CD4-positive, CD25-positive, alpha-beta regulatory T cell (primary cell): ENCODE results near the gene ARID1B. TPM values are rescaled to one million over a fixed set of nuclear protein-coding genes. Genes with fewer than 3 reads are reported as not detected.

ENCODE experiments used
- ATAC-seq, 2 donors: fragments of 150-1000 bp; cut with Tn5 transposase; one replicate each; pipeline ENCODE4 v1.10.0; 2021; ENCODE audit warnings: low read depth in 2 of 2, moderate number of reproducible peaks in 2 of 2, moderate library complexity in 1 of 2
- DNase-seq, 3 donors: peaks; one replicate each; pipeline versions ENCODE4 v3.0.0 to v3.0.0-alpha.2; 2012 to 2022; ENCODE audit warnings: mixed read lengths in 1 of 3
- H3K27ac ChIP-seq: one replicate; pipeline ENCODE4 v1.7.0; 2013; ENCODE audit warnings: mild to moderate bottlenecking, low read length; ENCODE audit not compliant: insufficient read depth, poor library complexity, severe bottlenecking
- H3K27me3 ChIP-seq: one replicate; pipeline ENCODE4 v1.7.0; 2013; ENCODE audit warnings: low read length; ENCODE audit not compliant: control insufficient read depth, insufficient read depth
- H3K36me3 ChIP-seq: one replicate; pipeline ENCODE4 v1.7.0; 2013; ENCODE audit warnings: mild to moderate bottlenecking, low read length, moderate library complexity; ENCODE audit not compliant: control insufficient read depth, insufficient read depth
- H3K4me1 ChIP-seq: 2 replicates; pipeline ENCODE4 v1.7.0; 2013; ENCODE audit warnings: mild to moderate bottlenecking, low read length; ENCODE audit not compliant: insufficient read depth, control insufficient read depth, poor library complexity, severe bottlenecking
- H3K4me3 ChIP-seq: one replicate; pipeline ENCODE4 v1.7.0; 2013; ENCODE audit warnings: low read depth, mild to moderate bottlenecking, low read length, moderate library complexity
- H3K9me3 ChIP-seq, 2 experiments: 1 replicate in 1 of 2; 2 replicates in 1 of 2; pipeline ENCODE4 v1.7.0; 2013; ENCODE audit warnings: low read length in 2 of 2, mild to moderate bottlenecking in 1 of 2, moderate library complexity in 1 of 2; ENCODE audit not compliant: control insufficient read depth in 2 of 2
- H3K27ac Mint-ChIP-seq, 3 donors: one replicate each; pipeline ENCODE4 v1.8.0; 2020 to 2022; ENCODE audit warnings: mild to moderate bottlenecking in 3 of 3, mixed read lengths in 3 of 3, moderate library complexity in 2 of 3
- H3K27me3 Mint-ChIP-seq: one replicate; pipeline ENCODE4 v1.8.0; 2022; ENCODE audit warnings: mild to moderate bottlenecking, mixed read lengths
- H3K36me3 Mint-ChIP-seq: one replicate; pipeline ENCODE4 v1.8.0; 2020; ENCODE audit warnings: mixed read lengths
- H3K4me1 Mint-ChIP-seq, 4 donors: one replicate each; pipeline ENCODE4 v1.8.0; 2020 to 2022; ENCODE audit warnings: mixed read lengths in 4 of 4, mild to moderate bottlenecking in 1 of 4
- H3K4me3 Mint-ChIP-seq, 4 donors: one replicate each; pipeline ENCODE4 v1.8.0; 2020 to 2022; ENCODE audit warnings: mild to moderate bottlenecking in 4 of 4, mixed read lengths in 4 of 4, moderate library complexity in 3 of 4
- H3K9me3 Mint-ChIP-seq, 7 donors: one replicate each; pipeline ENCODE4 v1.8.0; 2020 to 2022; ENCODE audit warnings: mixed read lengths in 7 of 7, mild to moderate bottlenecking in 3 of 7, moderate library complexity in 2 of 7
- polyA plus RNA-seq, 4 donors: library from polyadenylated mRNA; unstranded; fragments of 300-500 nt; fragmentation: Illumina TruSeq; gene quantifications; one replicate each; pipeline ENCODE4 v1.2.3, GENCODE V29; 2021
- total RNA-seq: library from RNA; stranded (reverse); gene quantifications from one replicate; pipeline ENCODE4 v1.2.3, GENCODE V29; 2022

Gene ARID1B
- total and polyA plus RNA-seq, 5 donors from 2014 or later: 9.8 to 186 (median 12.4) TPM

DNA sequence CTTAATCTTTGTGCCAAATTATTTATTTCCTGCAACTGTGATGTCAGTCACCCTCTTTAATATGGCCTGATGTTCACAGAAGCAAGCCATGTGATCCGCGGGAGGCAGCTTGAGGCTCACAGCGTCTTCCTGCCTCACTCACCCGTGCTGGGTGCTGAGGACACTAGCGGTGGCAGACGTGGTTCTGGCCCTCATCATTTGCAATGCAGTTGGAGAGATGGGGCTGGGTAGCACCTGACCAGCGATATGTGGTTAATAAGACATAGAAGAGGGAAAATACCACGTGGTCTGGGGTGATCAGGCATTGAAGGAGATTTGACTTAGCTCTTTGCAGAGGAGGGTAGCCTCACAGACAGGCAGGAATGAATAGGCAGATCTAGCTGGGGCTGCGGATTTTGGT is 281.4 kb downstream of the ARID1B start:
- no peaks in the 10 kb centered on the region for H3K9me3 Mint-ChIP-seq
- DNase-seq: no peak
- H3K4me3 Mint-ChIP-seq: peak overlapping the region in 2 of 4 donors; percentile 42 to 86
- peaks cover 38 to 72% (median 52%) of the 10 kb centered on the region in 4 donors for H3K4me1 Mint-ChIP-seq
- H3K36me3 Mint-ChIP-seq: peaks cover 4% of the 10 kb centered on the region
- no peaks in the 10 kb centered on the region for H3K27me3 Mint-ChIP-seq
- peaks cover 39% of the 10 kb centered on the region for H3K4me1 ChIP-seq
- no peaks in the 10 kb centered on the region for H3K36me3 ChIP-seq
- no peak for ATAC-seq
- peak overlapping the region; percentile 18 to 90 (median 85) for H3K27ac Mint-ChIP-seq
- no peaks in the 10 kb centered on the region for H3K27me3 ChIP-seq
- H3K9me3 ChIP-seq: no peaks in the 10 kb centered on the region
- peak overlapping the region; percentile 10 for H3K27ac ChIP-seq
- no peak overlapping the region for H3K4me3 ChIP-seq

DNA sequence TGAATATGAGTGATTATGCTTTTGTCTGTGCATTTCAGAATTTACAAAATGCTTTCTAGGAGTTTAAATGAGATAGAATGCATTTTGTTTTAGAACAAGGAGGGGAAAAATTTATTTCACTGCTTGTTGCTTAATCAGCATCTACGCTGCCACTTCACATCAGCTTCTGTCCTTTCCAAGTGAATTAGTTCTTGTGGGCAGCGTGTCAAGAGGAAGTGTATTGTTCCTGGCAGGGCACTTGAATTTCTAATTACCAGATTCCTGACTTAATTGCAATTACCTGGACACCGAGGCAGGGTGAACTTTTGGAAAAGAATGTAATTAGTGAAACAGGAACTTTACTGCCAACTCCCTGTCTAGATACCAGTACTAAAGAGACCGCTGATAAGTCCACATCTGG is 282.6 kb downstream of the ARID1B start:
- peak overlapping the region in 1 of 3 donors; percentile 90 for H3K27ac Mint-ChIP-seq
- no peaks in the 10 kb centered on the region for H3K27me3 Mint-ChIP-seq
- Histone ChIP-seq H3K27me3 (no peaks in the 10 kb centered on the region), H3K36me3 (no peaks in the 10 kb centered on the region), H3K4me1 (peaks cover 31% of the 10 kb centered on the region), H3K9me3 (no peaks in the 10 kb centered on the region), H3K4me3 (no peak overlapping the region), H3K27ac (no peak overlapping the region)
- H3K9me3 Mint-ChIP-seq: no peaks in the 10 kb centered on the region
- ATAC-seq (no peak), DNase-seq (no peak)
- H3K4me3 Mint-ChIP-seq: peak overlapping the region in 1 of 4 donors; percentile 8
- H3K36me3 Mint-ChIP-seq: peaks cover 4% of the 10 kb centered on the region
- peaks cover 35 to 70% (median 48%) of the 10 kb centered on the region in 4 donors for H3K4me1 Mint-ChIP-seq

DNA sequence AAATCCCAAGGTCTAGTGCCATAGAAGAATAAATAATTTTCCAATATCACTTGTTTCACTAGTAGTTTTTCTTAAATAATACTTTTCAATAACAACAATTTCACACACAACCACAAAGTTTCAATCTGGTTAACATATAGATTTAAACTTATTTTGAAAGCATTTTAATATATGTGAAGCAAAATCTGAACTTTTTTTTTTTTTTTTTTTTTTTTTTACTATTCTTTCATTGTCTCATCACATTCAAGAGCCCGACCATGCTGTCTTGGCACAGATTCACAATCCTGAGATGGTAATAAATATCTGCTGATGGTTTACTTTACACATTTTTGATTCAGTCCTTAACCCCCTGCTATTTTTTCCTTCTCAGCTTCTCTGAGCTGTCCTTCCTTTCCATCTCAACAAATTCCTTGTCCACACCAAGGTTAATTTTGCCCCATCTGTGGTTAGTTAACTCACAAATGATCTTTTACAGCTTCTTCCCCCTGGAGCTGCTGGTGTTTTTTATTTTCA is 283.3 kb downstream of the ARID1B start:
- Mint-ChIP-seq H3K27ac (no peak overlapping the region), H3K4me3 (no peak overlapping the region), H3K27me3 (no peaks in the 10 kb centered on the region), H3K9me3 (no peaks in the 10 kb centered on the region), H3K36me3 (peaks cover 4% of the 10 kb centered on the region), H3K4me1 (peaks cover 28 to 66% (median 42%) of the 10 kb centered on the region in 4 donors)
- no peak overlapping the region for H3K4me3 ChIP-seq
- no peaks in the 10 kb centered on the region for H3K27me3 ChIP-seq
- no peak overlapping the region for H3K27ac ChIP-seq
- no peak for DNase-seq
- no peak for ATAC-seq
- peaks cover 24% of the 10 kb centered on the region for H3K4me1 ChIP-seq
- no peaks in the 10 kb centered on the region for H3K9me3 ChIP-seq
- no peaks in the 10 kb centered on the region for H3K36me3 ChIP-seq

DNA sequence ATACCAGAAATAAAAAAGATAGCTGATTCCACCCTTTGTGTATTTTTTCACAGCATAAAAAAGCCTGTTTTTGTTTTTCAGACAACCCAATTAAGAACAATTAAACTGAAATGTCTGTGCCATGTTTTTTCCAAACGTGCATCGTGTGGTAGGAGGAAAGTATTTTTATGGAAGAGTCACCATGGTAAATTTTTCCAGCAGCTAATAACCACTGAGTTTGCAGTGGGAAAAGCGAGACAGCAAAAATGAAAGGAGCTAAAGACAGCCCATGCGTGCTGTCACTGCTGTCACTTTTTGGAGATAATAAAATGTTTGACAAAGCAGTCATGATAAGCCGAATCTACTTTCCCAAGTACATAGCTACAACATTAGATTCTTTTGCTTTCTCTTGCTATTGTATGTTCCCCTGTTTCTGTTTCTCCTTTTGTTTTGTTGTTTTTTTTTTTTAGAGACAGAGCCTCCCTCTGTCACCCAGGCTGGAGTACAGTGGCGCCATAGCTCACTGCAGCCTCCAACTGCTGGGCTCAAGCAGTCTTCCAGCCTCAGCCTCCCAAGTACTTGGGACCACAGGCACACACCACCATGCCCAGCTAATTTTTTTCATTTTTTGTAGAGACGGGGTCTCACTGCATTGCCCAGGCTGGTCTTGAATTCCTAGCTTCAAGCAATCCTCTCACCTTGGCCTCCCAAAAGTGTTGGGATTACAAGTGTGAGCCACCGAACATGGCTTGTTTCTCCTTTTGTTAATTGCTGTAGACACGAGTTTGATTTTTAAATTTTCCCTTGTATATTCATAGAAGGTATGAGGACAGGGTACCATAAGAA is 284.8 kb downstream of the ARID1B start:
- Mint-ChIP-seq H3K4me3 (no peak overlapping the region), H3K36me3 (peaks cover 4% of the 10 kb centered on the region), H3K27ac (peak overlapping the region in 1 of 3 donors; percentile 25), H3K4me1 (peaks cover 23 to 63% (median 41%) of the 10 kb centered on the region in 4 donors), H3K27me3 (no peaks in the 10 kb centered on the region), H3K9me3 (peaks cover 0 to 2% (median 0%) of the 10 kb centered on the region in 7 donors)
- DNase-seq (no peak), ATAC-seq (no peak)
- H3K36me3 ChIP-seq: no peaks in the 10 kb centered on the region
- H3K4me3 ChIP-seq: no peak overlapping the region
- H3K27me3 ChIP-seq: no peaks in the 10 kb centered on the region
- H3K27ac ChIP-seq: no peak overlapping the region
- no peaks in the 10 kb centered on the region for H3K9me3 ChIP-seq
- peaks cover 13% of the 10 kb centered on the region for H3K4me1 ChIP-seq

DNA sequence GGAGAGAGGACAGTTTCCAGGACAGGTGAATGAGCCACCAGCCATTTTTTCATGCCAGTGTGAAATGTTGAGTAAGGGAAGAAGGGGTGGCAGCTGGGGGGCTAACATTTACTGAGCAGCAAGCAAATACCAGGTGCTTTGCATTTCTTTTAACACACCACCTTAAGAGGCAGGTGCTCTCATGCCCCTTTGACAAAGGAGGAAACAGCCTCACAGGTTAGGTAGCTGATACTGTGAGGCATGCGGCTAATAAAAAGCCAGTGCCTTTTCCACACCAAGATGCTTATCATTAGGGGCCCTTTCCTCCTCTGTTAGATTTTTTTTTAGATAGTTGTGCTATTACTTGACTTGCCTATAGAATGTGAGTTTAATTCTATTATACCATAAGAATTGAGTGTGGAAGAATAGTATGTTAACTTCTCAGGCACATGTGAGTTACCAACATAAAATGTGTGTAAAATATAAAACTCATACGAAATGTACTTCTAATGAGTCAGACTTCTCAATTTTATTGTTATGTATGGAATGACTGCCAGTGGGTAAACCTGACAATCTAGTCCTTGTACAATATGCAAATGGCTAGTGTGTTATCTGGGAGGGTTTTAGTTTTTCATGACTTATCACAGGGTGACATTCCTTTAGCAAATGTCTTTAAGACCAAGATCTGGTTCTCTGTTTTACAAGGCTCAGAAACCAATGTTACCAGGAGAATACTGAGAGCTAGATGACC is 286.2 kb downstream of the ARID1B start:
- no peak overlapping the region for H3K27ac Mint-ChIP-seq
- peaks cover 31 to 71% (median 51%) of the 10 kb centered on the region in 4 donors for H3K4me1 Mint-ChIP-seq
- Histone ChIP-seq H3K4me1 (peaks cover 22% of the 10 kb centered on the region), H3K36me3 (no peaks in the 10 kb centered on the region), H3K27ac (no peak overlapping the region), H3K9me3 (no peaks in the 10 kb centered on the region), H3K27me3 (no peaks in the 10 kb centered on the region), H3K4me3 (no peak overlapping the region)
- H3K27me3 Mint-ChIP-seq: no peaks in the 10 kb centered on the region
- no peak for ATAC-seq
- peaks cover 4% of the 10 kb centered on the region for H3K36me3 Mint-ChIP-seq
- no peak for DNase-seq
- peak overlapping the region in 1 of 4 donors; percentile 10 for H3K4me3 Mint-ChIP-seq
- peaks cover 0 to 2% (median 0%) of the 10 kb centered on the region in 7 donors for H3K9me3 Mint-ChIP-seq

DNA sequence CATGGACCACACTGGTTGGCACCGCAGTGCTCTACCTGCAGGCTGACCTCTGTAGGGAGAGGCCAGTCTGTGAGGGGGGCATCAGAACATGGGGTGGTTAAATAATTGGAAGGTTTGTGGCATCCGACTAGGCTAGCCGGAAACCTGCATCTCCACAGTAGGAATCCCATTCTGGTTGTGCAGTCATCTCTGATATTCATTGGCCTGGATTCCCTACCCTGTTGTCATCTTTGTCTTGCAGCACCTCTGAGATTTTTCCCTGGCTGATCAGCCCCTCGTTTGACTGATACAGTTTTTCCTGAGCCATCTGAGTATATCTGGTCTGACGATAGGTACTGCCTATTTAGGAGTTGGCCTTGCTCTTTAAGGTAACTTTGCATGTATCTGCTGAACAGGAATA is 286.7 kb downstream of the ARID1B start:
- H3K4me1 ChIP-seq: peaks cover 24% of the 10 kb centered on the region
- H3K27ac ChIP-seq: no peak overlapping the region
- Mint-ChIP-seq H3K4me3 (no peak overlapping the region), H3K36me3 (no peaks in the 10 kb centered on the region), H3K9me3 (peaks cover 0 to 2% (median 0%) of the 10 kb centered on the region in 7 donors), H3K27ac (no peak overlapping the region), H3K4me1 (peaks cover 36 to 72% (median 52%) of the 10 kb centered on the region in 4 donors), H3K27me3 (no peaks in the 10 kb centered on the region)
- ATAC-seq: no peak
- no peaks in the 10 kb centered on the region for H3K9me3 ChIP-seq
- no peak for DNase-seq
- no peak overlapping the region for H3K4me3 ChIP-seq
- H3K36me3 ChIP-seq: no peaks in the 10 kb centered on the region
- H3K27me3 ChIP-seq: no peaks in the 10 kb centered on the region

DNA sequence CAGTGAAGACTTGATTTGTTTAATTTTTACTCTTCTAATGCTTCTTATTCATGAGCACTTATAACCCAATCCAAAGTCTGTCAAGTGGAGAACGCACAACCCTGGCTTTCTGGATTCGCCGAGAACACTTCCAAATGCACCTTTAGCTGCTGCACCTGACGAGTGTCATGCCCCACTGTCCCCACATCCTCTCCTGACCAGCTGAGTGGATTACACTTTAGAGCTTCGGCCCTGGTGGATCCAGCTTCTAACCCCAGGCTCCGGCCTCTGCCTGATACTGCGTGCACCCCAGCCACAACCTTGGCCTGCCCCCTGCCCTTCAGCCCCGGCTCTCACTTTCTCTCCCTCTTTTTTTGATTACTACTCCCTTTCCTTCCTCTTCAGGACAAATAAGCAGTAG is 287.3 kb downstream of the ARID1B start:
- H3K4me3 ChIP-seq: no peak overlapping the region
- DNase-seq (no peak), ATAC-seq (no peak)
- peaks cover 30% of the 10 kb centered on the region for H3K4me1 ChIP-seq
- peaks cover 35 to 69% (median 53%) of the 10 kb centered on the region in 4 donors for H3K4me1 Mint-ChIP-seq
- no peaks in the 10 kb centered on the region for H3K9me3 ChIP-seq
- H3K9me3 Mint-ChIP-seq: peaks cover 0 to 2% (median 0%) of the 10 kb centered on the region in 7 donors
- H3K27ac ChIP-seq: no peak overlapping the region
- no peaks in the 10 kb centered on the region for H3K36me3 Mint-ChIP-seq
- peak overlapping the region in 1 of 4 donors; percentile 68 for H3K4me3 Mint-ChIP-seq
- H3K36me3 ChIP-seq: no peaks in the 10 kb centered on the region
- no peaks in the 10 kb centered on the region for H3K27me3 Mint-ChIP-seq
- H3K27me3 ChIP-seq: no peaks in the 10 kb centered on the region
- H3K27ac Mint-ChIP-seq: no peak overlapping the region
